T follicular helper cell (primary cell): ENCODE data around the gene TPRA1.

Experiments used
- DNase-seq: peaks from one replicate; pipeline ENCODE4 v3.0.0-alpha.2; 2020; ENCODE audit warnings: low read depth
- total RNA-seq, 2 experiments: gene quantifications; one replicate each; lab custom pipeline; 2026; lab: John Stamatoyannopoulos, UW

The TPRA1 gene
- total RNA-seq, result 40.6 to 54.1 reads per million in 2 experiments

DNA sequence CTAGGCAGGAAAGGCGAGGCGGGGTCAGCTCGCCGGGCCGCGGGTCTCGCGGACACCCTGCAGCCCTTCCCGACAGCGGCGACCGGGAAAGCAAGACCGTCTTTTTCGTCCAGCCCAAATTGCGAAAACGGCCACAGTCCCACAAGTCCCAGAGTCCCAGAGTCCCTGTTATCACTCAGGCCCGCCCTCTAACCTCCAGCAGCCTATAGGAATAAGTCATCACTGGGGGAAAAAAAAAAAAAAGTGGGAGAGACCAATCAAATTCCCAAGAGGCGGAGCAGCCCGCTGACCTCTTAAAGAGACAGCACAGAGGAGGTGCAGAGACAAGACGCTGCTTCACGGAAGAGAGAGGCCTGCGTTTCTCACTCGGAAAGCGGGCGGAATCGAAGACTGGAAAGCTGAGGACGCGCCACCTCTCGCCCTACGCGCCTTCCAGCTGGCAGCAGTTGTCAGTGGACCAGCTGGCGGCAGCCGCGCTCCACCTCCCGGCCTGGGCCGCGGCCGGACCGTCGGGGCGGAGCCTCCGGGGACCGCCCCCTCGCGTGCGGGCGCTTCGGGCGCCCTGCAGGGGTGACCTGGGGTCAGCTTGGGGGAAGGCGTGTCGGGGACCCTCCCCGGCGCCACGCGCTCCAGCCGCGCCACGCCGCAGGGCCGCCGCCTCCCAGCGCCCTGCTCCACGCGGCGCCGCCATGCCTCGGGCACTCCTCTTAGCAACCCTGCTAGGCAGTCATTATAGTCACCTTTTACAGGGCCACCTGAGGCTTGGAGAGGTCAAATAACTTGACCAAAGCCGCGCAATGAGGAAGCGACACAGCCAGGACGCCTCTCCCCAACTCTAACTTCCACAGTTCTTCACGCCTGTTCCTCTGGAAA lies at the start of gene TPRA1:
Gene TPRA1 (minus strand): TSS at position 141 of the 873 bp plus-strand sequence. CDS start 10,587 bp downstream, outside the sequence.
- DNase-seq, result peak; percentile 73

DNA sequence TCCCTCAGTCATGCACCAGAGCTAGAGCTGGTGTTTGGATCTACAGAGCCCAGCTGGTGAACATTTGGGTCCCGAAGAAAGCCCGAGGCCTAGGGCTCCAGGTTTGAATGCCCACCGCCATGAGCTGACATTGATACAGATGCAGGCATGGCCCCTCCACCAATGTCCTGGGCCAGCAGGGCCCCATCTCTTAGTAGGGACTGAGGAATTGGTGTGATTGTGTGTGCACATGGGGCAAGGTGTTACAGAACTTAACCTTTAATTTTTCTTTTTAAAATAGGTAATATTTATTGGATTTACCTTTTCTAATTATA lies 49.5 kb upstream of the TPRA1 start:
- DNase-seq, result no peak

DNA sequence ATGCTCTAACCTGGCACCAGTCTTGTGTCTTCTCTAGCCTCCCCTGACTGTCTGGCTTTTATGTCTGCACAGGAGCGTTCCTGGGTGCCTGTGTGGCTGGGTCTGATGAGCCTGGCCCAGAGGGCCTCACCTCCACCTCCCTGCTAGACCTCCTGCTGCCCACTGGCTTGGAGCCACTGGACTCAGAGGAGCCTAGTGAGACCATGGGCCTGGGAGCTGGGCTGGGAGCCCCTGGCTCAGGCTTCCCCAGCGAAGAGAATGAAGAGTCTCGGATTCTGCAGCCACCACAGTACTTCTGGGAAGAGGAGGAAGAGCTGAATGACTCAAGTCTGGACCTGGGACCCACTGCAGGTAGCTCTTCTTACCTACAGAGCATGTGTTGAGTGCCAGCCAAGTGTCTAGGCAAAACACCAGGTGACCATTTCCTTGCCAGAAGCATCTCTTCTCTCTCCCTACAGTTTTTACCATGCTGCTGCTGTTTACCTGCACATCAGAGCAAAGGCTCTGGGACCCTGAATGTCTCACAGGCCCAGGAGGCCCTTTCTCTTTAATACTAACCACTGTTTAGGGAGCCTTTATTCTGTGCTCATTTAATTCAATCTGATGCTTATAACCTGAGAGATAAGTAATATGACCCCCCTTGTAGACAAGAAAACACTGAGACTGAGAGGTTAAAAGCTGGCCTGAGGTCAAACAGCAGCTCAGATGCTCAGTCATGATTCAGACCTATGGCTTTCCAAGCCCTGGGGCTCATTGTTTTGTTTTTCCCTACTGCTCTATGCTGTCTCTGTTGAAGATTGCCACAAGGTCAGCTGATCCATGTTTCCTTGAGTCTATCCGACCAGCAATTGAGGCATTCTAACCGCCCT lies 48.9 kb upstream of the TPRA1 start:
- DNase-seq, result no peak

DNA sequence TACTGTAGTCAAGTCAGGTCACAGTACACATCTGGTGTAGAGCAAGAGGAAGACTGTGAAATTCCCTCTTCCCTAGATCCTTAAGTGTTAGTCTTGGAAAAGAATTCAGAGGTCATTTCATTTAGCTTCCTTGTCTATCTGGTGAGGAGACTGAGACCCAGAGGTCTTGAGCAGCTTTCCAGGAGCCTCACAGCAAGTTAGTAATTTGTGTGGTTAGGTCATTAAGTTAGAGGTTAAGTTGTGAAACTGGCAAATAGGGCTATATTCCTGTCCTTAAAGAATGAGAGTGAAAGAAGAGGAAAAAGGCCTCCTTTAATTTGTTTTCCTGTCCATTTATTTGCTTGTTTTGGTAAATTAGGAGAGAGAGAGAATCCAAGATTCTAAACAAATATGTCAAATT lies 47.4 kb upstream of the TPRA1 start:
- no peak for DNase-seq

DNA sequence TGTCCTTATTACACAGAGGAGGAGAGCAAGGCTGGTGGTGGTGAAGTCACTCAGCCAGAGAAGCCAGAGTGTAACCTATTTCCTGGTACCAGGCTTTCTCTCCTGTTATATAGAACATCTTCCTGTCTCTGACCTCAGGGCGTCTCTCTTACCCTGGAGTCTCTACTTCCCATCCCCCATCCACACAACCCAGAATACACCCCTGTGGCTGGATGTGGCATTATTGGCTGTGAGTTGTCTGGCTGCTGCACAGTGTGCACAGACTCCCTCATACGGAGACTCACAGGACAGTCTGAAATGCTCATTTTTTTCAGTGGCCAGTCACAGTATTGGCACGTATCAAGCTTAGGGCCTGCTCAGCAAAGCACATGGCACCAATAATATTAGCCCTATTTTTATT lies 47.0 kb upstream of the TPRA1 start:
- DNase-seq, result no peak

DNA sequence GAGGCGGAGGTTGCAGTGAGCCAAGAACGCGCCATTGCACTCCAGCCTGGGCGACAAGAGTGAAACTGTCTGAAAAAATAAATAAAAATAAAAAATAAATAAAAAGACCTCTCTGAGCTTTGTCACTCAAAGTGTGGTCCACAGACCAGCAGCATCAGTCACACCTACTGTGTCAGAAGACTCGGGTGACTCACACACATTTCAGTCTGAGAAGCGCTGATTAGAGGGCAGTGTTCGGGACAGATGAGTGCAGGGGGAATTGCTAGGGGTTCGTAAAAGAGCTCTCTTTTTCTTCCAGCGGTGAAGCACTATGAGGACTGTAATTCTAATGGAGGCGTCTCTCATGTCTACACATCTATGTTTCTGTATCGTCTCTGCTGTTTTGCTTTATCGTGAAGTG lies 44.1 kb upstream of the TPRA1 start:
- DNase-seq, result no peak

DNA sequence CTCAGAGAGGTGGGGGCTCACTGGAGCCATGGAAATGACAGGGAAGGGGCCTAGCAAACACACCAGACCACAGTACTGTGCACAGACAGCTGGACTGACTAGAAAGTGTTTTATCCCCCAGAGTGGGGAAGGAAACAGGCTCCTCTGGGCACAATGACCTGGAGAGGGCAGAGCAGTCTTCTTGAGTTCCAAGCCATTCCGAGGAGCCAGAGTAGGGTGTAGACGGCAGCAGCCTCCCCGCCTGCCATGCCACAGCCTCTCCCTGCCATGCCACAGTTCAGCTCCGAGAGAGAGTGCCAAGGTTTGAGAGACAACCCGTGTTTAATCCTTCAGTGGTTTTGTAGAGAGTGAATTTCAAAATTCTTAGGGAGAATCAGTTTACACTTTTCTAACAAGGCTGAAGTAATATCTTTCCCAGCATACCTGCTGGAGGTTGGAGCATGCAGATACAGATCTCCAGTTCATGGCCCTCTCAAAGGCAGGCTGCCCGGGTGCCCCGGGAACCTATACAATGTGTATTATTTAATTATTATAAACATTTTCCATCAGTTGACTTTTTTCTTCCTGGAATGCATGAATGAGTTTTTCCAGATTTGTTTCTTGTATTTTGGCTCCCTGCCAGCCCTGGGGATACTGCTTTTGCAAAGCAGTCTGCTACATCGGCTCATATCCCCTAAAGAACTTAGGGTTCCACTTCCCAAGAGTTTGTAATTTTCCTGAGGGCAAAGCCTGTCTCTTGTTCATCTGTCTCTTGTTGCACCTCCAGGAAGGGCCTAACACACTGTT lies 41.7 kb upstream of the TPRA1 start:
- no peak for DNase-seq

DNA sequence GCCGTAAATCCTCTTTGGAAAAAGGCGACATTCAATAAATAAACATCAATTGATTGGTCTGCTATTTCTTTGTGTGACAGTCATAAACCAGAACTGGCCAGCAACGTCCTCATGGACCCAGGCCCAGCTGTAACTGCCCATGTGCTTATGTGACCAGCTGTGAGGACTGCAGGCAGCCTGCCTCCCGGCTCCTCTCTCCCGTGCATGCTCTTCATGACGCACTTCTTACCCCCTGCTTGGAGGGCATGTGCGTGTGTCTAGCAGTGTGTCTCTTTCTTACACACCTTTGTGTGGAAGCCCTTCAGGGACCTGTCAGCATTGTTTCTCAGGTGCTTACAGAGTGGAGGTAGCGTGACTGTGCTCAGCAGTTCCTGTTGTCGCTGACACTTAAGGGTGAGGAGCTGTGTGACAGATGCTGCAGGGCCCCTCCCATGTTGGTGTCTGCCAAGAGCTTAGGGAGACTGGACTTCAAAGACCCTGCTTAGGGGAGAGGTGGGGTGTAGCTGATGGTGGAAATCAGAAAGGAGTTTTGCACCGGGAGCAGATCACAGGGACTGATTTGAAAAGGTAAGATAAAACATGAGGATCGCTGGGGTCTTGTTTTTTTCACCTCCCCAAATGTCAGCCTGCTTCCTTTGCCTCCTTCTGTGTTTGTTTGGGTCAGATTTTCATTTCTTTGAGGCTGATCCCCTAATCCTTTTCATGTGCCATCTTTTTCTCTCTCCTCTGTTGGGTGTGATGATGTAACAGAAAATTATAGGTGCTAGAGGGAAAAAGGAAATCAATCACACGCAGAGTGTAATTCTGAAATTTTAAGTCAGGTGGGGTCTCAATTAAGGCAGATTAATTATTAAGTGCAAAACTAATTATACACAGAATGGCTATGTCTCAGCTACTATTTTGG lies 40.5 kb upstream of the TPRA1 start:
- DNase-seq, result no peak

DNA sequence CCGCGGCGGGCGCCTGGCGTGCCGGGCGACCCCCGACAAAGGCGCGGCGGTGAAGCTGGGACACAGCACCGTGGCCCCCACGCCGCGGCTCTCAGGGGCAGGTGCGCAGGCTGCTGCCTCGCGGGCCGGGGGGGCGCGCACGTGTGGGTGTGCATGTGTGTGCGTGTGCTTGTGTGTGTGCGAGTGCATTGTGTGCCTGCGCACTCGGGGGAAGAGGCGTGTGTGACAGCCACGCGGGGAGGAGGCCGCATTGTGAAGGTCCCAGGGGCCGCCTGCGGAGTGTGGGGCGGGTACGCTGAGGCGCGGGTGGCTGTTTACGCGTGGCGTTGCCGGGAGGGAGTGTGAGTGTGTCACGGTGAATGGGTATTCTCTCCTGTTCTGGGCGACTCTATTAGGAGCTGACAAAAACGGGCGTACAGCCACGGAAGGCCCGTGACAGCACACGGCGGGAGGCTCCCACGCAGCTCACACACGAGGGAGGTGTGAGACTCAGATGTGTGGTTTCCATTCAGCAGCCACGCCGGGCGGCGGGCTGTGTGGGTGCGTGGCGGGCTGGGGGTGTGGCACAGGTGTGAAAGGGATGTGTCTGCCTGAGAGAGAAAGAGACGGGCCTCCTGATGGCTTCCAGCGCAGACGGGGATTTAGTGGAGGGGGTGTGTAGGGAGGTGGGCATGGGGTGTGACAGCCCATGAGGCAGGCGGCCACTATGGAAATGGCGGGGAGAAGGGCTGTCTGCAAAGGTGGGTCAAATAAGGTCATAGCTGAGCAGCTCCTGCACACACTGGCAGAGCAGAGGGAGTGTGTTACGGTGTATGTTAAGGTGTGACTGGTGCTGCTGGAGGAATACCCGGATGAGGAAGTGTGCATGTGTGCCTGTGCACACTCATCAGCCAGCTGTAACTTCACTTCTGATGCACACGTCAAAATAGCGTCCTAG lies 39.2 kb upstream of the TPRA1 start:
- DNase-seq, result peak; percentile 11

DNA sequence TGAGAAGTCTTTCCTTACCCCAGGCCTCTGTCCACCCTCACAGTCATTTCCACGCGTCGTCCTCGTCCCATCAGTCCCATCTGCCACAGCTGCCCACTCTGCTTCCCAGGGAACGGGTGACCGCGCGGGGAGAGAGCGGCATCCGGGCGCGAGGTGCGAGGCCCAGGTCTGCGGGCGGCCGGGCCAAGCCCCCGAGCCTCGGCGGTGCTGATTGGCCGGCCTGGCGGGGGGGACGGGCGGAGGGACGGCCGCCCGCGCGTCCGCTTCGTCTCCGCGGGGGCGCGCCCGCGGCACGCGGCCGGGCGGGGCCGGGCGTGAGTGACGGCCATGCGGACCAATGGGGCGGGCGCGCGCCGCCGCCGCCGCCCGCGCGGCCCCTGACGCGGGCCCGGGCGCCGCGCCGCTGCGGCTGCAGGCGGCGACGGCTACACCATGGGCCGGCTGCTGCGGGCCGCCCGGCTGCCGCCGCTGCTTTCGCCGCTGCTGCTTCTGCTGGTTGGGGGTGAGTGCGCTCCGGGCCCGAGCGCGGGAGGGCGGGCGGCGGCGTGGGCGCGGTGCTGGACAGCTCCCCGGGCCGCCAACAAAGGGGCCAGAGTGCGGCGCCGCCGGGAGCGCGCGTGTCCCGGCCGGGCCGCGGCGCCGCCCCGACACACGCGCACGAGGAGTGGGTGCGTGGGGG lies 38.4 kb upstream of the TPRA1 start, which contains the start of gene PODXL2:
Gene PODXL2 (plus strand): TSS at position 398 of the 679 bp plus-strand sequence. CDS start 35 bp downstream, at position 433.
- no peak for DNase-seq

DNA sequence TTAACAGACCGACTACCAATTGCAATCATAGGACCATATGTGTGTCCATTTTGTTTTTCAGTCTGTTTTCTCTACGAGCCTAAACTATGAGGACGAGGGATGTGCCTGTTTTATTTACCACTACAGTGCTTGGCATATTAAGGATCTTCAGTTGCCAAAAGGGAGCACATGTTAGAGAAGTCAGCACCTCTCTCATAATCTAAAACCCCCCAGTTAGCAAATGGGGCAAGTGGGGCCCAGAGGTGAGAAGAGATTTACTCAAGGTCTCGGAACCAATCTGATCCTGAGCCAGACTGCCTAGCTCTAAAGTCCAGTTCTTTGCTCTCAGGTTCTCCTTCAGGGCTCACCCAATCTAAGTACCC lies 37.9 kb upstream of the TPRA1 start:
- DNase-seq, result no peak

DNA sequence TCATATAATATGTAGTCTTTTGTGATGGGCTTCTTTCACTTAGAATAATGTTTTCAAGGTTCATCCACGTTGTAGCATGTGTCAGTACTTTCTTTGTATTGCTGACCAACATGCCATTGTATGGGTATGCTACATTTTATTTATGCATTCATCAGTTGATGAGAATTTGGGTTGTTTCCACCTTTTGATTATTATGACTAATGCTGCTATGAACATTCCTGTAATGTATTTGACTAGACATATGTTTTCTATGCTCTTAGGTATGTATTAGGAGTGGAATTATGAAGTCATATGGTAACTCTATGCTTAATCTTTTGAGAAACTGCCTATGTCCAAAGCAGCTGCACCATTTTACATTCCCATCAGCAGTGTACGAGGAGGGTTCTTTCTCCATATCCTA lies 35.3 kb upstream of the TPRA1 start:
- no peak for DNase-seq

DNA sequence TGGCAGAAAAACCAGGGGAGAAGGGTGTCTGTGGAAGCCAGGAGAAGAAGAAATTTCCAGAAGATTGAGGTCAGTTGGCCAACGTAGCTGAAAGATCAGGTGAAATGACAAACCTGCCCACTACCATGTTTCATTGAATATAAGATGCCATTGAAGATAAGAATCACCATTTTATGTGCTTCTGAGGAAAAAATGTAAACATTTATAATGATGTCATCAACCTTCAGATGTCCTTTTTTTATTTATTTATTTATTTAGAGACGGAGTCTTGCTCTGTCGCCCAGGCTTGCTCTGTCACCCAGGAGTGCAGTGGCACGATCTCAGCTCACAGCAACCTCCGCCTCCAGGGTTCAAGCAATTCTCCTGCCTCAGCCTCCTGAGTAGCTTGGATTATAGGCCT lies 33.5 kb upstream of the TPRA1 start:
- no peak for DNase-seq

DNA sequence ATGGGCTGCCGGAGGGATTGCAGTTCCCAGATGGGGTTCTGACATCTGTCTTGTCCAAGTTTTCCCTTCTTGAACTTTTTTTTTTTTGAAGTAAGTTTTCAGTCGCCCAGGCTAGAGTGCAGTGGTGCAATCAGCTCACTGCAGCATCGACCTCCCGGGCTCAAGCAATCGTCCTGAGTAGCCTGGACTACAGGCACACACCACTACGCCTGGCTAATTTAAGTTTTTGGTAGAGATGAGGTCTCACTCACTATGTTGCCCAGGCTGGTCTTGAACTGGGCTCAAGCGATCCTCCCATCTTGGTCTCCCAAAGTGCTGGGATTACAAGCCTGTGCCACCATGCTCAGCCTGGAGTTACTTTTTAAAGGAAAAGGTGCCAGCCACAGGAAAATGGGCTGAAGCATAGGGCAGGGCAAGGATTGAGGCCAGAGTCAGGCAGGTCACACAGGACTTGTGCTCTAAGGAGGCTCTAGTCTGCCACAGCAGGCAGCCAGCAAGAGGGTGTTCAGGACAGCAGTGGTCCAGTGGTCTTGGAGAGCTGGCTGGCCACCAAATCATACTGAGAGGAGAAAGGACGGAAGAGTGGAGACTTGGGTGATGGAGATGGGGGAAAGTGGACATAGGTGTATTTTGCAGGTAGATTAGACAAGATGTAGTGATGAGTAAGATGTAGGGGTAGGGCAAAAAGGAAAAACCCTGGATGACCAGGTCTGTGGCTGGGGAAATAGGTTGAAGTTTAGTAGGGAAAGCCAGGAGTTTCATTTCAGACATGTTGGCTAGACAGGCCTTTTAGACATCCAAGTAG lies 32.4 kb upstream of the TPRA1 start:
- DNase-seq, result no peak

DNA sequence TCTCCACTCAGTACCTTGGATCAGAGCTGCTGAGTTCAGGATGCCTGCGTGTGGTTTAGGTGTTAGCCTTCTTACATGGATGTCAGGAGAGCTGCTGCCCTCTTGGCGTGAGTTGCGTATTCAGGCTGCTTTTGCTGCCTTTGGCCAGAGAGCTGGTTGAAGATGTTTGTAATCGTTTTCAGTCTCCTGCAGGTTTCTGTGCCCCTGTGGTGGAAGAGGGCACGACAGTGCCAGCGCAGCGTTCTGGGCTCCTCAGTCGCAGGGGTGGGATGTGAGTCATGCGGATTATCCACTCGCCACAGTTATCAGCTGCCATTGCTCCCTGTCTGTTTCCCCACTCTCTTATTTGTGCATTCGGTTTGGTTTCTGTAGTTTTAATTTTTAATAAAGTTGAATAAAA lies 31.5 kb upstream of the TPRA1 start:
- no peak for DNase-seq

DNA sequence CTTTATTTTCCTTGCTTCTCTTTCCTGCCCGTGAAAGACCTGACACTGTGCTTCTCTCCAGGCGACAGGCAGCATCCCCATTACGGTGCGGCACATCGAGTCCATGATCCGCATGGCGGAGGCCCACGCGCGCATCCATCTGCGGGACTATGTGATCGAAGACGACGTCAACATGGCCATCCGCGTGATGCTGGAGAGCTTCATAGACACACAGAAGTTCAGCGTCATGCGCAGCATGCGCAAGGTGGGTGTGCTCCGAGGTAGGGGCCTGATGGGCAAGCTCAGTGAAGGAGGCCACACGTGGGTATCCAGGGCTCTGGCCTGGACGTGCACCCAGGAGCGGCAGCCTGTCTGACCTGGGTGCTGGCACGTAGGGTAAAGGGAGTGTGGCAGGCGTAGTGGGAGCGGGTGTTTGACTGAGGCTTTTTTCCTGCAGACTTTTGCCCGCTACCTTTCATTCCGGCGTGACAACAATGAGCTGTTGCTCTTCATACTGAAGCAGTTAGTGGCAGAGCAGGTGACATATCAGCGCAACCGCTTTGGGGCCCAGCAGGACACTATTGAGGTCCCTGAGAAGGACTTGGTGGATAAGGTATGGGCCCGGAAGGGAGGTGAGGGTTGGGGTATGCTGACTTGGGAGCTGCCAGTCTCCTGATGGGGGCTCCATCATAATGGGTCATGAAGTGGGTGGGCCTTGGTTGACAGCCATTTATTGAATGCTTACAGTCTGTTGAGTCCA lies 30.3 kb upstream of the TPRA1 start:
- DNase-seq, result no peak

DNA sequence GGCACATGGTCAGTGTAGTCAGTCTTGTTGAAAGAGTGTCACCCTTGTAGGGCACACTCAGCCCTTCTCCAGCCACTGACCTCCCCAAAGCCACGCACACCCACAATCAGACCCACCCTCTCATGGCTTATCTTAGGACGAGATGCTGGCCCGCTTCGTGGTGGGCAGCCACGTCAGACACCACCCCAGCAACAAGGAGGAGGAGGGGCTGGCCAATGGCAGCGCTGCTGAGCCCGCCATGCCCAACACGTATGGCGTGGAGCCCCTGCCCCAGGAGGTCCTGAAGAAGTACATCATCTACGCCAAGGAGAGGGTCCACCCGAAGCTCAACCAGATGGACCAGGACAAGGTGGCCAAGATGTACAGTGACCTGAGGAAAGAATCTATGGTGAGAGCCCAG lies 28.4 kb upstream of the TPRA1 start:
- no peak for DNase-seq
